T-cell (primary cell): ENCODE data around the gene NDUFS4. TPM values are rescaled to one million over a fixed set of nuclear protein-coding genes. Genes with fewer than 3 reads are reported as not detected.
"Not testable (repeated sequence)": the region's sequence is repeated elsewhere in the genome, so short reads cannot be mapped to it uniquely, and the experiment has no call there.

Experiments used
- ATAC-seq, 4 experiments: fragments of 200-7000 bp in 3 of 4; fragments of 150-1000 bp in 1 of 4; cut with Tn5 transposase; replicated peaks in 1 of 4; 1 replicate in 3 of 4; 2 replicates in 1 of 4; pipeline ENCODE4 v1.10.0; 2021; ENCODE audit warnings: moderate library complexity in 3 of 4, mild to moderate bottlenecking in 2 of 4, moderate number of reproducible peaks in 1 of 4
- CTCF ChIA-PET, 2 donors: fragments of 300-600 bp; sonication (Branson Sonifier 250); formaldehyde crosslinking; loops; one replicate each; lab custom pipeline; 2022; ENCODE audit warnings: antibody characterized with exemption in 2 of 2; lab: Charles Lee
- POLR2A ChIA-PET, 2 donors: fragments of 300-600 bp; sonication (Branson Sonifier 250); formaldehyde crosslinking; loops; one replicate each; lab custom pipeline; 2022; ENCODE audit warnings: antibody characterized with exemption in 2 of 2; lab: Charles Lee
- DNase-seq, 35 experiments: peaks; one replicate each; pipeline versions ENCODE4 v3.0.0 to v3.0.0-alpha.2; 2013 to 2023
- H3K27ac ChIP-seq: one replicate; pipeline ENCODE4 v1.5.1; 2013; ENCODE audit warnings: low read length
- H3K27me3 ChIP-seq, 2 experiments: replicated peaks in 1 of 2; 1 replicate in 1 of 2; 2 replicates in 1 of 2; pipeline versions ENCODE4 v1.6.1 to v1.7.0; 2013; ENCODE audit warnings: low read length in 1 of 2, mixed read lengths in 1 of 2; ENCODE audit not compliant: control insufficient read depth in 2 of 2, insufficient read depth in 2 of 2; ENCODE audit errors: extremely low read depth in 1 of 2
- H3K36me3 ChIP-seq, 2 donors: 1 replicate in 1 of 2; 2 replicates in 1 of 2; pipeline versions ENCODE4 v1.6.1 to v1.7.0; 2013; ENCODE audit warnings: low read length in 1 of 2; ENCODE audit not compliant: control insufficient read depth in 2 of 2, insufficient read depth in 1 of 2; ENCODE audit errors: extremely low read depth in 1 of 2
- H3K4me1 ChIP-seq, 2 experiments: 1 replicate in 1 of 2; 2 replicates in 1 of 2; pipeline versions ENCODE4 v1.6.1 to v1.7.0; 2013; ENCODE audit warnings: low read length in 2 of 2, mixed read lengths in 1 of 2; ENCODE audit not compliant: insufficient read depth in 2 of 2, control insufficient read depth in 1 of 2; ENCODE audit errors: extremely low read depth in 1 of 2
- H3K4me3 ChIP-seq, 2 donors: 1 replicate in 1 of 2; 2 replicates in 1 of 2; pipeline versions ENCODE4 v1.5.1 to v1.7.0; 2013; ENCODE audit warnings: mild to moderate bottlenecking in 2 of 2, low read length in 1 of 2, moderate library complexity in 1 of 2; ENCODE audit not compliant: control insufficient read depth in 1 of 2; ENCODE audit errors: extremely low read depth in 1 of 2
- H3K9me3 ChIP-seq: 2 replicates; pipeline ENCODE4 v1.7.0; 2013
- H3K27ac Mint-ChIP-seq, 2 donors: one replicate each; pipeline ENCODE4 v1.8.0; 2020 to 2021; ENCODE audit warnings: mild to moderate bottlenecking in 2 of 2, mixed read lengths in 2 of 2
- H3K27me3 Mint-ChIP-seq, 2 donors: one replicate each; pipeline ENCODE4 v1.8.0; 2021 to 2022; ENCODE audit warnings: mixed read lengths in 2 of 2
- H3K36me3 Mint-ChIP-seq: one replicate; pipeline ENCODE4 v1.8.0; 2021; ENCODE audit warnings: mixed read lengths
- H3K4me1 Mint-ChIP-seq, 3 donors: one replicate each; pipeline ENCODE4 v1.8.0; 2020 to 2022; ENCODE audit warnings: mixed read lengths in 3 of 3, mild to moderate bottlenecking in 1 of 3
- H3K4me3 Mint-ChIP-seq, 3 donors: one replicate each; pipeline ENCODE4 v1.8.0; 2020 to 2022; ENCODE audit warnings: mild to moderate bottlenecking in 3 of 3, mixed read lengths in 3 of 3, moderate library complexity in 3 of 3
- H3K9me3 Mint-ChIP-seq, 3 donors: one replicate each; pipeline ENCODE4 v1.8.0; 2020 to 2022; ENCODE audit warnings: mixed read lengths in 3 of 3
- WGBS: methylation state at CpG from one replicate; pipeline ENCODE4 v1.1.5; 2013; ENCODE audit warnings: missing lambda C conversion rate; ENCODE audit not compliant: insufficient coverage; 5-methylcytosine and 5-hydroxymethylcytosine counted together
- total RNA-seq, 35 experiments: library from RNA in 6 of 35; stranded (reverse) in 6 of 35; fragments of 120-200 nt in 1 of 35; gene quantifications; one replicate each; pipeline versions ENCODE4 v1.2.1 to v1.2.4 and lab custom pipeline; 2013 to 2026

The NDUFS4 gene
- total RNA-seq, 5 donors from 2014 or later (not counting 1 experiment from before 2014, with no cell fraction given), result 22.2 to 29.5 (median 25.0) TPM

DNA sequence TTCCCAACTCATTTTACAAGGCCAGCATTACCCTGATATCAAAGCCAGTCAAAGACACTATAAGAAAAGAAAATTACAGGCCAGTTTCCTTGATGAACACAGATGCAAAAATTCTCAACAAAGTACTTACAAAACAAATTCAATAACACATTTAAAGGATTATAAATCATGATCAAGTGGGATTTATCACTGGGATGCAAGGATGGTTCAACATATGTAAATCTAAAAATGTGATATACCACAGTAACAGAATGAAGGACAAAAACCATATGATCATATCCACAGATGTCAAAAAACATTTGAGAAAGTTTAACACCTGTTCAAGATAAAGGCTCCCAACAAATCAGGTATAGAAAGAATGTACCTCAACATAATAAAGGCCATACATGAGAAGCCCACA is 130.6 kb downstream of the NDUFS4 start:
- Histone ChIP-seq H3K27ac (no peak overlapping the region), H3K9me3 (peaks cover 2% of the 10 kb centered on the region), H3K36me3 (no peaks in the 10 kb centered on the region), H3K4me1 (no peaks in the 10 kb centered on the region), H3K4me3 (no peak overlapping the region), H3K27me3 (no peaks in the 10 kb centered on the region)
- H3K4me3 Mint-ChIP-seq, result no peak overlapping the region
- no peaks in the 10 kb centered on the region for H3K4me1 Mint-ChIP-seq
- H3K9me3 Mint-ChIP-seq, result peaks cover 35 to 63% (median 37%) of the 10 kb centered on the region in 3 donors
- POLR2A ChIA-PET, result no interaction called here
- no peak for DNase-seq
- ATAC-seq, result no peak
- CTCF ChIA-PET, result no interaction called here
- no peak overlapping the region for H3K27ac Mint-ChIP-seq
- peaks cover 8% of the 10 kb centered on the region for H3K36me3 Mint-ChIP-seq
- no peaks in the 10 kb centered on the region for H3K27me3 Mint-ChIP-seq

DNA sequence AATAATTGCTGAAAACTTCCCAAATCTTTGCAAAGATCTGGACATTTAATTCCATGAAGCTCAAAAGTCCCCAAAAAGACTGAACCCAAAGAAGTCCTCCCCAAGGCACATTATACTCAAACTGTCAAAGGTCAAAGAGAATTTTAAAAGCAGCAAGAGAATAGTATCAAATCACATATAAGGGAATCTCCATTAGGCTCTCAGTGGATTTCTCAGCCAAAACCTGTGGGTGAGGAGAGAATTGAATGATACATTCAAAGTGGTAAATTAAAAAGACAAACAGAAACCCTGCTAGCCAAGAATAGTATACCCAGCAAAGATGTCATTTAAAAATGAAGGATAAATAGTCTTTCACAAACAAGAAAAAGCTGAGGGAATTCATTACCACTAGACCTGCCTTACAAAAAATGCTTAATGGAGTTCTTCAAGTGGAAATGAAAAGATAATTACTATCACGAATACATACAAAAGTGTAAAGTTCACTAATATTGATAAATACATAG is 134.1 kb downstream of the NDUFS4 start:
- Histone ChIP-seq H3K4me1 (no peaks in the 10 kb centered on the region), H3K9me3 (peaks cover 2% of the 10 kb centered on the region), H3K27ac (no peak overlapping the region), H3K4me3 (no peak overlapping the region), H3K36me3 (no peaks in the 10 kb centered on the region), H3K27me3 (no peaks in the 10 kb centered on the region)
- Mint-ChIP-seq H3K27ac (no peak overlapping the region), H3K4me3 (no peak overlapping the region), H3K27me3 (no peaks in the 10 kb centered on the region), H3K9me3 (peaks cover 37 to 71% (median 52%) of the 10 kb centered on the region in 3 donors), H3K4me1 (no peaks in the 10 kb centered on the region), H3K36me3 (no peaks in the 10 kb centered on the region)
- ATAC-seq (no peak), DNase-seq (no peak)
- no CpG with 5 or more reads among the region's 1 CpG for WGBS
- ChIA-PET CTCF (no interaction called here), POLR2A (no interaction called here)

DNA sequence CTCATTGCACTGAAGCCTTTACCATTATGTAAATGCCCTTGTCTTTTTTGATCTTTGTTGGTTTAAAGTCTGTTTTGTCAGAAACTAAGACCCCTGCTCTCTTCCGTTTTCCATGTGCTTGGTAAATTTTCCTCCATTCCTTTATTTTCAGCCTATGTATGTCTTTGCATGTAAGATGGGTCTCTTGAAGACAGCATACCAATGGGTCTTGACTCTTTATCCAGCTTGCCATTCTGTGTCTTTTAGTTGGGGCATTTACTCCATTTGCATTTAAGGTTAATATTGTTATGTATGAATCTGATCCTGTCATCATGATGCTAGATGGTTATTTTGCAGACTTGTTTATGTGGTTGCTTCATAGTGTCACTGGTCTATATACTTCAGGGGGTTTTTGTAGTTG is 150.0 kb downstream of the NDUFS4 start:
- H3K4me3 Mint-ChIP-seq, H3K27me3 Mint-ChIP-seq, H3K27ac Mint-ChIP-seq, CTCF ChIA-PET, H3K4me1 Mint-ChIP-seq, H3K4me1 ChIP-seq, H3K36me3 ChIP-seq, H3K4me3 ChIP-seq, ATAC-seq, H3K27ac ChIP-seq, H3K27me3 ChIP-seq, DNase-seq, H3K9me3 ChIP-seq, POLR2A ChIA-PET, H3K36me3 Mint-ChIP-seq: not testable (repeated sequence)
- WGBS, result no CpG with 5 or more reads among the region's 1 CpG
- peaks cover 28 to 50% (median 46%) of the 10 kb centered on the region in 3 donors for H3K9me3 Mint-ChIP-seq

DNA sequence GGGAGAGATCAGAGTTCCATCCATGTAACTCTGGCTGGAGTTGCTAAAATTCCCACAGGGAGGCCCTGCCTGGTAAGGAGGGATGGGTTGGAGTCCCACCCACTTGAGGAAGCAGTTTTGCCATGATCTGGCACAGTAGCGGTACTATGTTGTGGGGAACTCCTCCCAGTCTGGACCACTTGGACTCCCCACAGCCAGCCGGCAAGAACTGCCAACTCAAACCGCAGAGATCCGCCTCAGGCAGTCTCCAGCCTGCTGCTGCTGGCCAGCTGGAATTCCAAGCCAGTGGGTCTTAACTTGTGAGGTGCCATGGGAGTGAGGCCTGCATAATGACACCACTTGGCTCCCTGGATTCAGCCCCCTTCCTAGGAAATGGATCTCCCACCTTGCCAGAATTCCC is 151.9 kb downstream of the NDUFS4 start:
- no peak overlapping the region for H3K4me3 Mint-ChIP-seq
- Histone ChIP-seq H3K27me3 (peaks cover 0 to 15% of the 10 kb centered on the region in 2 experiments), H3K4me1 (no peaks in the 10 kb centered on the region), H3K4me3 (no peak overlapping the region), H3K36me3 (no peaks in the 10 kb centered on the region), H3K27ac (no peak overlapping the region), H3K9me3 (no peaks in the 10 kb centered on the region)
- peaks cover 31 to 48% (median 45%) of the 10 kb centered on the region in 3 donors for H3K9me3 Mint-ChIP-seq
- peaks cover 0 to 2% of the 10 kb centered on the region in 2 donors for H3K27me3 Mint-ChIP-seq
- POLR2A ChIA-PET, result no interaction called here
- no peaks in the 10 kb centered on the region for H3K4me1 Mint-ChIP-seq
- DNase-seq (no peak), ATAC-seq (no peak)
- H3K36me3 Mint-ChIP-seq, result peaks cover 3% of the 10 kb centered on the region
- CTCF ChIA-PET, result no interaction called here
- WGBS, result 91% methylated on average over 4 of the region's 4 CpGs
- no peak overlapping the region for H3K27ac Mint-ChIP-seq

DNA sequence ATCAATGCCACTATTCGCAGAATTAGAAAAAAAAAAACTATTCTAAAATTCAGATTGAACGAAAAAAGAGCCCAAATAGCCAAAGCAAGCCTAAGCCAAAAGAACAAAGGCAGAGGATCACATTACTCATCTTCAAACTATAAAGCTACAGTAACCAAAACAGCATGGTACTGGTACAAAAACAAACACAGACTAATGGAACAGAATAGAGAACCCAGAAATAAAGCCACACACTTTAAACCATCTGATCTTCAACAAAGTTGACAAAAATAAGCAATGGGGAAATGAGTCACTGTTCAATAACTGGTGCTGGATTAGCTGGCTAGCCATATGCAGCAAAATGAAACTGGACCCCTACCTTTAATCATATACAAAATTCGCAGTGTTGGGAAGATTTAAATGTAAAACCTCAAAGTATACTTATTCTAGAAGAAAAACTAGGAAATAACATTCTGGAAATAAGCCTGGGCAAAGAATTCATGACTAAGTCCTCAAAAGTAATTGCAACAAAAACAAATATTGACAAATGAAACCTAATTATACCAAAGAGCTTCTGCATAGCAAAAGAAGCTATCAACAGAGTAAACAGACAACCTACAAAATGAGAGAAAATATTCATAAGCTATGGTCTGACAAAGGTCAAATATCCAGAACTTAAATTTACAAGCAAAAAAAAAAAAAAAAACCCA is 153.7 kb downstream of the NDUFS4 start:
- peaks cover 0 to 2% of the 10 kb centered on the region in 2 donors for H3K27me3 Mint-ChIP-seq
- ChIA-PET CTCF (no interaction called here), POLR2A (no interaction called here)
- DNase-seq, result no peak
- Histone ChIP-seq H3K27me3 (peaks cover 0 to 15% of the 10 kb centered on the region in 2 experiments), H3K4me1 (no peaks in the 10 kb centered on the region), H3K4me3 (no peak overlapping the region), H3K9me3 (no peaks in the 10 kb centered on the region), H3K27ac (no peak overlapping the region), H3K36me3 (no peaks in the 10 kb centered on the region)
- peaks cover 3% of the 10 kb centered on the region for H3K36me3 Mint-ChIP-seq
- H3K4me1 Mint-ChIP-seq, result no peaks in the 10 kb centered on the region
- no peak overlapping the region for H3K27ac Mint-ChIP-seq
- no peak for ATAC-seq
- peaks cover 39 to 55% (median 40%) of the 10 kb centered on the region in 3 donors for H3K9me3 Mint-ChIP-seq
- H3K4me3 Mint-ChIP-seq, result no peak overlapping the region
- WGBS, result 67% methylated on average over 1 of the region's 3 CpGs

DNA sequence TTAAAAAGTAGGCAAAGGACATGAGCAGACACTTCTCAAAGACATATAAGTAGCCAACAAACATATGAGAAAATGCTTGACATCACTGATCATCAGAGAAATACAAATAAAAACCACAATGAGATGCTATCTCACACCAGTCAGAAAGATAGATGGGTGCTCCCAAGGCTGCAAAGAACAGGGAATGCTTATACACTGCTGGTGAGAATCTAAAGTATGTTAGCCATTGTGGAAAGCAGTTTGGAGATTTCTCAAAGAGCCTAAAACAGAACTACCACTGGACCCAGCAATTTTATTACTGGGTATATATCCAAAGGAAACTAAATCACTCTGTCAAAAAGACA is 154.2 kb downstream of the NDUFS4 start:
- no peak overlapping the region for H3K27ac ChIP-seq
- Mint-ChIP-seq H3K27ac (no peak overlapping the region), H3K36me3 (peaks cover 3% of the 10 kb centered on the region), H3K9me3 (peaks cover 37 to 54% (median 39%) of the 10 kb centered on the region in 3 donors), H3K4me1 (no peaks in the 10 kb centered on the region), H3K27me3 (peaks cover 0 to 2% of the 10 kb centered on the region in 2 donors), H3K4me3 (no peak overlapping the region)
- DNase-seq, result no peak
- POLR2A ChIA-PET, result no interaction called here
- CTCF ChIA-PET, result no interaction called here
- no peak overlapping the region for H3K4me3 ChIP-seq
- H3K36me3 ChIP-seq, result no peaks in the 10 kb centered on the region
- H3K27me3 ChIP-seq, result peaks cover 0 to 15% of the 10 kb centered on the region in 2 experiments
- no peaks in the 10 kb centered on the region for H3K4me1 ChIP-seq
- ATAC-seq, result no peak
- H3K9me3 ChIP-seq, result no peaks in the 10 kb centered on the region
